Posterior vena cava (tissue), 2 donors: ENCODE data around the gene AVEN. TPM values are rescaled to one million over a fixed set of nuclear protein-coding genes. Genes with fewer than 3 reads are reported as not detected.
"Not testable (repeated sequence)": the region's sequence is repeated elsewhere in the genome, so short reads cannot be mapped to it uniquely, and the experiment has no call there.

ENCODE experiments used
- DNase-seq: peaks from one replicate; pipeline ENCODE4 v3.0.0-alpha.2; 2020; ENCODE audit warnings: low spot score
- intact Hi-C, 2 donors: fragments of 100-400 bp; cut with DNase I; formaldehyde crosslinking; loops; one replicate each; pipeline versions ENCODE4 v1.14.1 to v1.14.2; 2022 to 2023
- total RNA-seq, 2 donors: library from RNA; stranded (reverse); fragmentation: NEBNext Ultra II Directional; extraction: Animal tissue kit (Norgen Biotek cat#: 25700); gene quantifications; one replicate each; pipeline ENCODE4 v1.2.1, GENCODE V29; 2021
- donor health status: DM: yes; HTN: yes; CAD: no.
- donor health status: DM: yes; HTN: yes; CAD: no.

The AVEN gene
- total RNA-seq, 2 donors from 2014 or later: 20.5 to 30.9 TPM

GRCh38 chr15:34009656-34010055 lies 29.3 kb downstream of the AVEN start:
- DNase-seq: no peak
- intact Hi-C loops: no loop called here

- intact Hi-C loops: no loop called here
Observed at GRCh38 chr15:34006381-34006780, 32.6 kb downstream of the AVEN start.

GRCh38 chr15:34001536-34001935 lies 37.5 kb downstream of the AVEN start:
- no peak for DNase-seq
- intact Hi-C loops: no loop called here

More at GRCh38 chr15:34006381-34006780, 32.6 kb downstream of the AVEN start:
- no peak for DNase-seq

GRCh38 chr15:33995666-33996065 lies 43.3 kb downstream of the AVEN start:
- intact Hi-C loops: not testable (repeated sequence)

GRCh38 chr15:33994005-33994615 lies 44.9 kb downstream of the AVEN start:
- DNase-seq: no peak
- intact Hi-C loops: no loop called here

More at GRCh38 chr15:33995666-33996065, 43.3 kb downstream of the AVEN start:
- DNase-seq: not testable (repeated sequence)

- intact Hi-C loops: no loop called here
- no peak for DNase-seq
Observed at GRCh38 chr15:33988384-33988783, 50.6 kb downstream of the AVEN start.

- intact Hi-C loops: no loop called here
- no peak for DNase-seq
Observed at GRCh38 chr15:33987444-33987843, 51.6 kb downstream of the AVEN start.

GRCh38 chr15:33985751-33986150 lies 53.3 kb downstream of the AVEN start:
- no peak for DNase-seq
- intact Hi-C loops: no loop called here

- intact Hi-C loops: no loop called here
Observed at GRCh38 chr15:33985287-33985686, 53.7 kb downstream of the AVEN start.

GRCh38 chr15:33982516-33982915 lies 56.5 kb downstream of the AVEN start:
- intact Hi-C loops: no loop called here
- DNase-seq: no peak

More at GRCh38 chr15:33985287-33985686, 53.7 kb downstream of the AVEN start:
- no peak for DNase-seq

GRCh38 chr15:33980159-33980558 lies 58.8 kb downstream of the AVEN start:
- intact Hi-C loops: no loop called here
- DNase-seq: no peak

- intact Hi-C loops: no loop called here
- DNase-seq: no peak
Observed at GRCh38 chr15:33975022-33975565, 63.9 kb downstream of the AVEN start.

GRCh38 chr15:33971811-33972210 lies 67.2 kb downstream of the AVEN start:
- intact Hi-C loops: no loop called here
- DNase-seq: no peak

- DNase-seq: no peak
- intact Hi-C loops: no loop called here
Observed at GRCh38 chr15:33968821-33969220, 70.2 kb downstream of the AVEN start.

- intact Hi-C loops: no loop called here
- no peak for DNase-seq
Observed at GRCh38 chr15:33968224-33968623, 70.8 kb downstream of the AVEN start, which contains the start of gene CHRM5. Gene CHRM5, plus strand, starts transcription at chr15:33968497. Its CDS starts 94,221 bp downstream, at chr15:34062718.

GRCh38 chr15:33964665-33965040 lies 74.4 kb downstream of the AVEN start:
- intact Hi-C loops: no loop called here

GRCh38 chr15:33963831-33964664 lies 75.0 kb downstream of the AVEN start:
- intact Hi-C loops: no loop called here
- DNase-seq: no peak

More at GRCh38 chr15:33964665-33965040, 74.4 kb downstream of the AVEN start:
- no peak for DNase-seq

- no peak for DNase-seq
- intact Hi-C loops: no loop called here
Observed at GRCh38 chr15:33960549-33960935, 78.5 kb downstream of the AVEN start.

GRCh38 chr15:33959844-33960548 lies 79.0 kb downstream of the AVEN start:
- DNase-seq: no peak
- intact Hi-C loops: no loop called here

- intact Hi-C loops: no loop called here
- no peak for DNase-seq
Observed at GRCh38 chr15:33956397-33956796, 82.6 kb downstream of the AVEN start.
